HG02588 (cell line): ENCODE measurements around the gene MSH3.
"Not testable (repeated sequence)": the region's sequence is repeated elsewhere in the genome, so short reads cannot be mapped to it uniquely, and the experiment has no call there.

Experiments
- ATAC-seq: cut with Tn5 transposase; IDR thresholded peaks from one replicate; pipeline ENCODE4 v1.9.1; 2021; ENCODE audit warnings: mild to moderate bottlenecking, moderate library complexity; ENCODE audit not compliant: unreplicated experiment

MSH3 gene

DNA sequence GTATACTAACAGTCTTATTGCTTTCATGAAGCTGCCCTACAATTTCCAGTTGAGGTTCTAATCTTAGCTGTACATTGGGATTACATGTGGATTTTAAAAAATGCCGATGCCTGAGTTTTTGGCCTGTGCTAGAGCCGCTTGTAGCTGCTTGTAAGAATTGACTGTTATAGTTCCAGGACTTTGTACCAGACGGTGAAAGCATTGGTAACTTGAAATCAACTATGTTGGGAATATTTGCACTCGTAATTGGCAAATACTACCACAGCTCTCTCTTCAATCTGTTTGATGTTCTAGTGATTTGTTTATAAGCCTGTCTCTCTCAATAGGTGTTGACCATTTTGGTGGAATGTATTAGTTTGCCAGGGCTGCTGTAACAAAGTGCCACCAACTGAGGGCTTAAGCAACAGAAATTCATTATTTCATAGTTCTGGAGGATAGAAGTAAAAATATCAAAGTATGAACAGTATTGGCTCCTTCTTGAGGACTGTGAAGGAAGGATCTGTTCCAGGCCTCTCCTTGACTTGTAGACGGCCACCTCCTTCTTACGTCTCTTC, 50.8 kb downstream of the MSH3 start:
- ATAC-seq = no peak

- ATAC-seq = no peak
Measured at GRCh38 chr5:80705801-80706200, 51.3 kb downstream of the MSH3 start.

DNA sequence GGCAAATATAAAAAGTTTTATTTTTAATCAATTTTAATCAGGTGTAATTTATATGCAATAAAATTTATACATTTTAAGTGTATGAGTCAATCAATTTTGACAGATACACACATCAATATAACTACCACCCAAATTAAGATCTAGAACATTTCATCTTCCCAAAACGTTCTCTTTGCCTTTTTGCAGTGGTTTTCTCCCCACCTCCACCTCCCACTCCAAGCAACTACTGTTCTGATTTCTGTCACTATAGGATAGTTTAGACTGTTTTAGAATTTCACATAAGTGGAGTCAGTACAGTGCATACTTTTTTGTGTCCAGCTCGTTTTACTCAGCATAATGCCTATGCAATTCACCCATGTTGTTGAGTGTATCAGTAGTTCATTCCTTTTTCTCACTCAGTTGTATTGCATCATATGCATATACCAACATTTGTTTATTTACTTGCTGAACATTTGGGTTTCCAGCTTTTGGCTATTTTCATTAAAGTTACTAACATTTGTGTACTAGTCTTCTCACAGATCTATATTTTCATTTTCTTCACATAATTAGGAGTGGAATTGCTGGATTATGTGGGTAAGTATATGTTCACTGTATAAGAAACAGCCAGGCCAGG, 52.5 kb downstream of the MSH3 start:
- no peak for ATAC-seq

GRCh38 chr5:80707645-80708044, 53.2 kb downstream of the MSH3 start:
- ATAC-seq = no peak

- no peak for ATAC-seq
Measured at GRCh38 chr5:80711216-80711615, 56.8 kb downstream of the MSH3 start.

DNA sequence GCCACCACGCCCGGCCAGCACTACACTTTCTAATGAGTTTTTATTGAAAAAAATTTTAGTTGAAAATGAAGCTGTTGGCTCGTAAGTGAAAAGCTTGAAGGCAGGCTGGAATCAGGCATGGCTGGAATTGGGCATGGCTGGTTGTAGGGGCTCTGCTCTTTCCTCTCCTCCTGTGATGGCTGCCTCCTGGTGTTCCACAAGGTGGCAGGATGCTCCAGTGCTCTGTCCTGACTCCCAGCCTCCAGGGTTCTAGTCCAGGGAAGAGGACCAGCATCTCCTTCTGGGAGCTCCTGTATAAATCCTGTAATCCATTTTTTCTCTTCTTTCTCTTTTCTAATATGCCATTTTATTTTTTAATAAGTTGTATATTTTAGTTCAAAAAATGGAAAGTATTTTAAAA, 57.5 kb downstream of the MSH3 start:
- ATAC-seq = no peak

- ATAC-seq = no peak
Measured at GRCh38 chr5:80712919-80713318, 58.5 kb downstream of the MSH3 start.

DNA sequence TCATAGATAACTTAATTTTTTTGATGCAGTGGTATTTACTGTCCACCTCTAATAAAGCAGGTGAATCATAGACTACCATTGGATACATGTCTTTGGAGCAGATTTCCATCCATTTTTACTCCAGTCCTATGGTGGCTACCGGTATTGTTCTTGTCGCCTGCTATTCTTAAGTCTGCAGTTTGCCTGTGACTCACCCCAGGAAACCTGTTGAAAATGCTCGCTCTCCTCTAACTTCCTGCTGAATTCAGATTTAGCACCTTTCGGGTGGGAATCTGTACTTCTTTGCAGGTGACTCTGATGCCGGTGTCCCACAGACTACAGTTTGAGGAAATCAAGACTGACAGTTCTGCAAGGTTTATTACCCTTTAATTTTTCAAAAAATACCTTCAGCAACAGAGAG, 59.2 kb downstream of the MSH3 start:
- ATAC-seq = no peak

- no peak for ATAC-seq
Measured at GRCh38 chr5:80714570-80715298, 60.3 kb downstream of the MSH3 start.

DNA sequence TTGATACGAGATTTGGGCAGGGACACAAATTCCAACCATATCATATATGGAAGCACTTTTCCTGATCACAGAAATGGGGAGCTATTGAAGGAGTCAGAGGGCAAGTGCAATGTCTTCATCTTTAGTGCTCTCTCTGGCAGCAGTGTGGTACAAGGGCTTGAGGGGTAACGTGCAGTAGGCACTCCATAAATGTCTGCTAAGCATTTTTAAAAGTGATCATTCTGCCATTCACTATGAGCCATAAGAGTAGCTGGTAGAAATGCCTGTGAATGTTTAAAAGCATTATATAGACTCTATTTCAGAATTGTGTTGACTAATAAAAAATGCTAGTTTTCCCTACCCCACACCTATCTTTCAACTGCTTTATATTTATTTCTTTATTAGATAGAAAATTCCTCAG, 61.4 kb downstream of the MSH3 start:
- ATAC-seq = no peak

GRCh38 chr5:80720181-80720580, 65.7 kb downstream of the MSH3 start:
- ATAC-seq = no peak

GRCh38 chr5:80722916-80723315, 68.5 kb downstream of the MSH3 start:
- no peak for ATAC-seq

- no peak for ATAC-seq
Measured at GRCh38 chr5:80725446-80725845, 71.0 kb downstream of the MSH3 start.

GRCh38 chr5:80736730-80737129, 82.3 kb downstream of the MSH3 start:
- ATAC-seq = no peak

DNA sequence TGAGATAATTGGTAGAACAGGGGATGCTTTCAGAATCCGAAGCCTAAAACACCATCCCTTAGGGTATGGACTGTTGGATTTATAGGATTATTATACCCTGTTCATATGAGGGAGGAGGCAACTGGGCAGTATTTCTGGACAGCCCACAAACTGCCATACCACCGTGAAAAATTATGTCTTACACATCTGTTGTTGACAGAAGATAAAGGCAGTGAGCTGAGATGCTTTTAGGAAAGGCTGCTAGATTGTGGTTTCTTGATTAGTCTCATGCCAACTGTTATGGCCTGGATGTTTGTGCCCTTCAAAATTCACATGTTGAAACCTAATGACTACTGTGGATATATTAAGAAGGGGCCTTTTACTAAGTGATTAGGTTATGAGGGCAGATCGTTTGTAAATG, 84.0 kb downstream of the MSH3 start:
- no peak for ATAC-seq

- no peak for ATAC-seq
Measured at GRCh38 chr5:80739057-80739456, 84.6 kb downstream of the MSH3 start.

DNA sequence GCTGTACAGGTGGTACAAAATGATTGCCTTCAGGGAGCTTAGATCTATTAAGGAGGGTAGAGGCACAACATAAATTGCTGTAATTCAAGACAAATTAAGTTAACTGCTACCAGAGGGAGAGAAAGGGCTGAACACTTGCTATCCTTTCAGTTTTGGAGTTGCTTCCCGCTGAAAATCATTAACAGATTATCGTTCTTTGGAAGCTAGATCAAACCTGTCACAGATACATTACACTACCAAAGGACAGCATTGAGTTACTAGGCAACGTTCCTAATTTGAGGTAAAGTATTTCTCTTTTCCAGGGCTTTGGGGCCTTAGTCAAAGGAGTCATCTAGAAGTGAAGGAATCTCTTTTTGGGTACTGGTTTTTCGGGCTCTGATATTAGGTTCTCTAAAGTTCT, 85.0 kb downstream of the MSH3 start:
- ATAC-seq = no peak

GRCh38 chr5:80739898-80740297, 85.4 kb downstream of the MSH3 start:
- ATAC-seq = no peak

DNA sequence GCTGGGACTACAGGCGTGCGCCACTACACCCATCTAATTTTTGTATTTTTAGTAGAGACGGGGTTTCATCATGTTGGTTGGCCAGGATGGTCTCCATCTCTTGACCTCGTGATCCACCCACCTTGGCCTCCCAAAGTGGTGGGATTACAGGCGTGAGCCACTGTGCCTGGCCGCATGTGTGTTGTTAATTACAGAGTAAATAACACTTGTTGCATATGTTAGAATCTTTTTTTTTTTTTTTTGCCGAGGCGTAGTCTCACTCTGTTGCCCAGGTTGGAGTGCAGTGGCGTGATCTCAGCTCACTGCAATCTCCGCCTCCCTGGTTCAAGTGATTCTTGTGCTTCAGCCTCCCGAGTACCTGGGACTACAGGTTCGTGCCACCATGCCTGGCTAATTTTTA, 86.0 kb downstream of the MSH3 start:
- ATAC-seq = not testable (repeated sequence)

DNA sequence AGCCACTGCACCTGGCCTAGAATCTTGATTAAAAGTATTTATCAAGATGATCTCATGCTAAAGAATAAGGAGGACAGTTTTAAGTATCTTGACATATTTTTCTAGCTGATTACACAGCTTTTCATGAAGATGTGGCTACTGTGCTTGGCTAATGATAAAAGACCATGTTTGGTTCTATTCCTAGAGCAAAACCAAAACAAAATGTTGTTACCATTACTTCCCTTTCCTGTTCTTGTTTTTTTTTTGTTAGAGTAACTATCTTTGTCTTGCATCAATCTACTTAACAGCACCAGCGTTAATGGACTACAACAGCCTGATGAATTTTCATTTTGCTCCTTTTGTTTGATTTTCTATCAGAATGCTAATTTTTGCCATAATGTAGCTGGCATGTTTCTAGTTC, 86.5 kb downstream of the MSH3 start:
- ATAC-seq = no peak

- ATAC-seq = no peak
Measured at GRCh38 chr5:80744149-80744548, 89.7 kb downstream of the MSH3 start.

DNA sequence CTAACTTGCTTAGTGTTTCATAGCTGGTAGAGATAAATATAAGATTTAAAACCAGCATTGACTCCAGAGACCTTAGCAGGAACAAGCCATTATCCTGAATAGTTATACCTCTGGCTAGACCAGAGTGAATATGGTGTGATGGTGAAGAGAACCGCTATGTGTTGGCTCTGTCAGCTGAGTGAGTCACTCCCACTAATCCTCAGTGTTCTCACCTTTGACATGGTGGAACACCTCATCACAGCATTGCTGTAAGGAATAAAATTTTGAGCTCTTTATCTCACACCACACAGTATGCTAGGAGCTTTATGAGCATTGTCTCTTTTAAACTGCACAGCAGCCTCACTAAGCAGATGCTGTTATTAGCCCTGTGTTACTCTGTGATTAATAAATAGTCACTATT, 91.0 kb downstream of the MSH3 start:
- ATAC-seq = no peak

DNA sequence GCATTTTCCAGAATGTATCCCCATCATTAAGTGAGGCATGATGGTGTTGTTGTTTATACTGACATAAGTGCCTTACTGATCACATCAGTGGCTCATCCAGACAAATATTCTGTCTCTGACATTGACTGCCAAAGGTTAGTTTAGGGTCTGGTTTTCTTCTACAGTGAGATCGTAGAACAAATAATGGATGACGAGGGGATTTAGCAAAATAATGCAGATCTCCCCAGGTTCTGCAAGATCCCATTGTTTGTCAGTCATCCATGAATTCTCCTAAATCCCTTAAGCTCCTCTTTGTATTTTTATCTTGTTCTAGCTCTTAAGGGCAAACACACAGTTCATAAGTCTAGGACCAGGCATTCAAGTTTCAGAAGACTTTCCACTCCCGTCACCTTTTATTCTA, 93.5 kb downstream of the MSH3 start:
- ATAC-seq = no peak
